Heart left ventricle (tissue), 13 donors: ENCODE results near the gene LAMB4.

Experiments used
- POLR2A ChIP-seq, 2 donors: fragments of 450-650 bp; IDR thresholded peaks; one replicate each; pipeline ENCODE4 v1.6.1; 2017; ENCODE audit warnings: antibody characterized with exemption in 2 of 2, mild to moderate bottlenecking in 2 of 2, moderate library complexity in 2 of 2
- TF ChIP-seq, protein P1 (sequence below), 12 donors: fragments of 200-600 bp; sonication (generic) in 4 of 12; IDR thresholded peaks; one replicate each; pipeline versions ENCODE4 v1.5.0 to v1.8.0; 2018 to 2022; ENCODE audit warnings: antibody characterized with exemption in 12 of 12, mild to moderate bottlenecking in 5 of 12
- donor health status: ischemic (EF 13 %, LVEDD 7.1; RV severe dilation, severe dysfunction).
- donor health status: DM: no; HTN: yes; CAD: no.
- donor health status: DM: no; HTN: no; CAD: no.
- donor health status: ischemic (EF 25% LVEDD 6.9; RV normal size, moderate dysfunction).
- donor health status: ischemic (EF 25% LVEDD 5.7; RV mildly dilated, moderate dysfunction).
- donor health status: ischemic (EF 35%, LVEDD 5.7; RV mildly dilated, moderate dysfunction).
- donor health status: nonischemic (EF 11% LVEDD 7.7; RV severe dilation, severe dysfunction).
- donor health status: DM: yes; HTN: yes; CAD: no.
- donor health status: PGD.
- donor health status: ischemic (EF 29% LVEDD 5.4; RV normal size, mild dysfunction).
- donor health status: nonischemic (EF 23%, LVEDD 6.1; RV moderate dilation, normal function).

DNA sequence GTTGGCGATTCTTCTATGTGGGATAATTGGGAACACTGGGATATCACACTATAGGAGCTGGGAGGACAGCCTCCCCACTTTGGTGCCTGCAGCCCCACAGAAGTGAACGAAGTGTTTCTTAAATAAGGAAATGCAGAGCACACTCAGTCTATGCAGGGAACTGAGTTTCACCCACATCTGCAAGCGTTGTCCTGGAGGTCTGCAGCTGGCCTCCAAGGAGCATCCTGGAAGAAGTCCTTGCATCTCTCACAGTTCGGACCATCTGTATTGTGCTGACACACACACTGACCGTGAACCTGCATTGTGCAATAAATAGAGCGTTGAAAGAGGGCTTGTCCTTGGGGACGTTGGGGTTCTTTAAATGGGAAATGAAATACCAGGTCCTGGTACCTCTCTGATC, 25.8 kb downstream of the LAMB4 start:
- TF ChIP-seq, protein P1, sequence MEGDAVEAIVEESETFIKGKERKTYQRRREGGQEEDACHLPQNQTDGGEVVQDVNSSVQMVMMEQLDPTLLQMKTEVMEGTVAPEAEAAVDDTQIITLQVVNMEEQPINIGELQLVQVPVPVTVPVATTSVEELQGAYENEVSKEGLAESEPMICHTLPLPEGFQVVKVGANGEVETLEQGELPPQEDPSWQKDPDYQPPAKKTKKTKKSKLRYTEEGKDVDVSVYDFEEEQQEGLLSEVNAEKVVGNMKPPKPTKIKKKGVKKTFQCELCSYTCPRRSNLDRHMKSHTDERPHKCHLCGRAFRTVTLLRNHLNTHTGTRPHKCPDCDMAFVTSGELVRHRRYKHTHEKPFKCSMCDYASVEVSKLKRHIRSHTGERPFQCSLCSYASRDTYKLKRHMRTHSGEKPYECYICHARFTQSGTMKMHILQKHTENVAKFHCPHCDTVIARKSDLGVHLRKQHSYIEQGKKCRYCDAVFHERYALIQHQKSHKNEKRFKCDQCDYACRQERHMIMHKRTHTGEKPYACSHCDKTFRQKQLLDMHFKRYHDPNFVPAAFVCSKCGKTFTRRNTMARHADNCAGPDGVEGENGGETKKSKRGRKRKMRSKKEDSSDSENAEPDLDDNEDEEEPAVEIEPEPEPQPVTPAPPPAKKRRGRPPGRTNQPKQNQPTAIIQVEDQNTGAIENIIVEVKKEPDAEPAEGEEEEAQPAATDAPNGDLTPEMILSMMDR (IDR thresholded peaks at IDR 0.05), result no peak
- no peak for TF ChIP-seq POLR2A (IDR thresholded peaks at IDR 0.05)
